Endothelial cell of umbilical vein (primary cell): ENCODE measurements around the gene CHAF1A. TPM values are rescaled to one million over a fixed set of nuclear protein-coding genes. Genes with fewer than 3 reads are reported as not detected.

Experiments
- BruUV-seq: library from RNA; stranded (reverse); fragments of 400-500 nt; replicated peaks from 2 replicates; lab custom pipeline; 2021; lab: Mats Ljungman, UMichigan
- CTCF ChIA-PET: fragments of 300-600, 350-600 bp; sonication (Branson Sonifier 250); formaldehyde crosslinking; loops from one replicate; lab custom pipeline; 2021; ENCODE audit warnings: antibody characterized with exemption, inconsistent platforms; lab: Charles Lee
- POLR2A ChIA-PET: fragments of 300-600, 350-600 bp; sonication (Branson Sonifier 250); formaldehyde crosslinking; loops from one replicate; lab custom pipeline; 2021; ENCODE audit warnings: antibody characterized with exemption, inconsistent platforms; lab: Charles Lee
- DNase-seq: peaks from one replicate; pipeline ENCODE4 v3.0.0-alpha.2; 2011; ENCODE audit warnings: low read depth, low spot score
- FAIRE-seq: peaks from 2 replicates; lab custom pipeline; 2011; peaks lifted over from hg19 to GRCh38; lab: Jason Lieb, UNC
- H2AFZ ChIP-seq: 2 replicates; pipeline ENCODE4 v1.6.0; 2012; ENCODE audit warnings: low read depth, low read length, control low read depth, inconsistent platforms
- H3K27ac ChIP-seq: 2 replicates; pipeline ENCODE4 v1.5.1; 2011; ENCODE audit warnings: low read depth, mild to moderate bottlenecking, control low read depth, low read length, moderate library complexity; ENCODE audit not compliant: insufficient read depth
- H3K27me3 ChIP-seq, 2 experiments: 2 replicates each; pipeline versions ENCODE4 v1.6.0 to v1.6.1; 2011; ENCODE audit warnings: low read length in 2 of 2, mixed read lengths in 1 of 2; ENCODE audit not compliant: control insufficient read depth in 2 of 2, insufficient read depth in 2 of 2
- H3K36me3 ChIP-seq, 2 experiments: 2 replicates in 1 of 2; 3 replicates in 1 of 2; pipeline ENCODE4 v1.5.1; 2011; ENCODE audit warnings: low read length in 2 of 2, mild to moderate bottlenecking in 1 of 2, moderate library complexity in 1 of 2; ENCODE audit not compliant: control insufficient read depth in 2 of 2, insufficient read depth in 2 of 2; ENCODE audit errors: extremely low read depth in 1 of 2
- H3K4me1 ChIP-seq: 3 replicates; pipeline ENCODE4 v1.5.1; 2011; ENCODE audit warnings: mild to moderate bottlenecking, low read length; ENCODE audit not compliant: control insufficient read depth, insufficient read depth; ENCODE audit errors: extremely low read depth
- H3K4me2 ChIP-seq: 2 replicates; pipeline ENCODE4 v1.6.1; 2011; ENCODE audit warnings: low read length, control low read depth, mixed read lengths; ENCODE audit not compliant: insufficient read depth
- H3K4me3 ChIP-seq, 3 experiments: fragments of 200-600 bp in 1 of 3; sonication (generic), shearing (Covaris generic) in 1 of 3; replicated peaks in 1 of 3; 2 replicates each; pipeline ENCODE4 v1.5.1; 2011 to 2016; ENCODE audit warnings: control low read depth in 3 of 3, low read length in 3 of 3, mild to moderate bottlenecking in 2 of 3, inconsistent platforms in 1 of 3, low read depth in 1 of 3, moderate library complexity in 1 of 3; ENCODE audit not compliant: insufficient read depth in 1 of 3
- H3K79me2 ChIP-seq: 2 replicates; pipeline ENCODE4 v1.6.0; 2012; ENCODE audit warnings: low read length, inconsistent platforms; ENCODE audit not compliant: control insufficient read depth, insufficient read depth
- H3K9ac ChIP-seq: replicated peaks from 2 replicates; pipeline ENCODE3; 2011; ENCODE audit warnings: low read length, control low read depth; ENCODE audit not compliant: insufficient read depth; ENCODE audit errors: extremely low read depth
- H3K9me1 ChIP-seq: replicated peaks from 3 replicates; pipeline ENCODE4 v1.6.0; 2011; ENCODE audit warnings: mild to moderate bottlenecking, low read length; ENCODE audit not compliant: control insufficient read depth, insufficient read depth; ENCODE audit errors: extremely low read depth
- H3K9me3 ChIP-seq: replicated peaks from 2 replicates; pipeline ENCODE4 v1.5.1; 2012; ENCODE audit warnings: low read length, inconsistent platforms; ENCODE audit not compliant: control insufficient read depth, insufficient read depth
- H4K20me1 ChIP-seq: replicated peaks from 2 replicates; pipeline ENCODE3; 2011; ENCODE audit warnings: mild to moderate bottlenecking, low read length; ENCODE audit not compliant: control insufficient read depth, insufficient read depth; ENCODE audit errors: extremely low read depth
- CTCF ChIP-seq, 2 donors: IDR thresholded peaks; 1 replicate in 1 of 2; 2 replicates in 1 of 2; pipeline ENCODE4 v1.5.1; 2011; ENCODE audit warnings: low read length in 2 of 2, mild to moderate bottlenecking in 2 of 2, moderate library complexity in 2 of 2, control low read depth in 1 of 2, inconsistent platforms in 1 of 2, low read depth in 1 of 2; ENCODE audit not compliant: insufficient read depth in 1 of 2; ENCODE audit errors: extremely low read depth in 1 of 2
- GATA2 ChIP-seq: IDR thresholded peaks from 2 replicates; pipeline ENCODE4 v1.7.0; 2011; ENCODE audit warnings: low read depth, mild to moderate bottlenecking, moderate library complexity, mixed read lengths, low read length; ENCODE audit not compliant: insufficient read length, insufficient read depth
- MAX ChIP-seq: IDR thresholded peaks from 2 replicates; pipeline ENCODE4 v1.6.1; 2011; ENCODE audit not compliant: insufficient read depth, insufficient read length
- dilution Hi-C: fragments of 300-500 bp; cut with MboI; formaldehyde crosslinking; loops from one replicate; pipeline ENCODE4 v1.15.0; 2019; ENCODE audit warnings: low sequenced_read_pairs; ENCODE audit not compliant: extremely low pct_ligation_motif_present
- intact Hi-C: fragments of 100-400 bp; cut with micrococcal nuclease; formaldehyde crosslinking; loops from one replicate; pipeline ENCODE4 v1.10.0; 2022
- polyA plus RNA-seq, 4 experiments: library from polyadenylated mRNA; depleted of rRNA in 3 of 4; stranded (reverse) in 3 of 4; unstranded in 1 of 4; fragments of >200 nt; gene quantifications; 2 replicates each; pipeline versions ENCODE4 v1.2.1 to v1.2.3, GENCODE V29; 2011 to 2012; ENCODE audit warnings: missing spikeins in 1 of 4
- total RNA-seq: library from RNA; stranded (reverse); gene quantifications from 2 replicates; pipeline ENCODE4 v1.2.3, GENCODE V29; 2021

CHAF1A gene
- total and polyA plus RNA-seq, 2 donors (not counting 3 experiments of a cell fraction or from before 2014, with no cell fraction given): 19.5 to 44.5 TPM

- DNase-seq (peak; percentile 85), FAIRE-seq (peak; percentile 98)
- peaks cover 82% of the 10 kb centered on the region for H3K79me2 ChIP-seq
- BruUV-seq: no TSS peak
- H3K9me3 ChIP-seq: no peaks in the 10 kb centered on the region
- H3K36me3 ChIP-seq: peaks cover 5 to 8% of the 10 kb centered on the region in 2 experiments
- H3K4me1 ChIP-seq: peaks cover 71% of the 10 kb centered on the region
- H3K27me3 ChIP-seq: no peaks in the 10 kb centered on the region
- peak overlapping the region; percentile 88 for H3K27ac ChIP-seq
- H3K9me1 ChIP-seq: no peaks in the 10 kb centered on the region
- TF ChIP-seq MAX (peak; percentile 12), GATA2 (peak; percentile 49), CTCF (IDR thresholded peaks at IDR 0.05; ENCODE audit: extremely low read depth in 1 of 2, insufficient read depth in 1 of 2, low read depth in 1 of 2, low read length in 2 of 2) (no peak)
- no peak overlapping the region for H2AFZ ChIP-seq
- H3K4me3 ChIP-seq: peak overlapping the region in 1 of 3 experiments; percentile 1
- ChIA-PET POLR2A (interaction anchor here (1.0 kb wide), 1 partner anchor 9 kb away, joined by 4 read pairs; no protein-coding TSS in a partner anchor), CTCF (interaction anchor here (0.9 to 7.9 kb wide), 6 partner anchors 9 to 47 kb away, joined by 3 to 105 read pairs (median 25); partner anchors contain the start of genes CHAF1A, MPND and SH3GL1)
- peak overlapping the region; percentile 75 for H3K9ac ChIP-seq
- dilution Hi-C loops (no loop called here), intact Hi-C loops (loop anchor here (1.0 kb wide), 1 partner anchor 16 kb away; no protein-coding TSS in a partner anchor)
- H4K20me1 ChIP-seq: no peaks in the 10 kb centered on the region
- peak overlapping the region; percentile 40 for H3K4me2 ChIP-seq
These were observed 12.3 kb upstream of the CHAF1A start for GRCh38 chr19:4390017-4390566.
